LNCAP (cell line): Measurements from ENCODE around the gene PRORP.

Experiments used
- TF ChIP-seq, protein P1 (sequence below): fragments of 450-650 bp; IDR thresholded peaks from 2 replicates; pipeline ENCODE4 v1.5.1; 2017; ENCODE audit warnings: mild to moderate bottlenecking

PRORP gene

DNA sequence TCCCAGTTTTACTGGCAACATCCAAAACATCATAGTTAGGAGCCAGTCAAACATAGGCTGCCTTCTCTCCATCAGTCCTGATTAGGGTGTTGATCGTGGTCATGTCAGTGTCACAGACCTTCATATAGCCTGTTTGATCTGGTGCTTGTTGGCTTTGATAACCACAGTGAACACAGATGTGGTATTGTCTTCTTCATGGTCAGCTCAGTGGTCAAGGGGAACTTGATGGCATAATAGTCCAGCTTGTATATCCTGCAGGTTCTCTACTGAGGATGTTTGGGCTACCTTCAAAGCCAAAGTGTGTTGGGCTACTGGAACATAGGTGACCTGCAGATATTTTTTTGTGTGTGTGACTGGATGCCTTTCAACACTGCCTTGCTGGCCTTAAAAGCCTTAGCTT, 21.7 kb downstream of the PRORP start:
- TF ChIP-seq, protein P1, sequence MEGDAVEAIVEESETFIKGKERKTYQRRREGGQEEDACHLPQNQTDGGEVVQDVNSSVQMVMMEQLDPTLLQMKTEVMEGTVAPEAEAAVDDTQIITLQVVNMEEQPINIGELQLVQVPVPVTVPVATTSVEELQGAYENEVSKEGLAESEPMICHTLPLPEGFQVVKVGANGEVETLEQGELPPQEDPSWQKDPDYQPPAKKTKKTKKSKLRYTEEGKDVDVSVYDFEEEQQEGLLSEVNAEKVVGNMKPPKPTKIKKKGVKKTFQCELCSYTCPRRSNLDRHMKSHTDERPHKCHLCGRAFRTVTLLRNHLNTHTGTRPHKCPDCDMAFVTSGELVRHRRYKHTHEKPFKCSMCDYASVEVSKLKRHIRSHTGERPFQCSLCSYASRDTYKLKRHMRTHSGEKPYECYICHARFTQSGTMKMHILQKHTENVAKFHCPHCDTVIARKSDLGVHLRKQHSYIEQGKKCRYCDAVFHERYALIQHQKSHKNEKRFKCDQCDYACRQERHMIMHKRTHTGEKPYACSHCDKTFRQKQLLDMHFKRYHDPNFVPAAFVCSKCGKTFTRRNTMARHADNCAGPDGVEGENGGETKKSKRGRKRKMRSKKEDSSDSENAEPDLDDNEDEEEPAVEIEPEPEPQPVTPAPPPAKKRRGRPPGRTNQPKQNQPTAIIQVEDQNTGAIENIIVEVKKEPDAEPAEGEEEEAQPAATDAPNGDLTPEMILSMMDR, result no peak

DNA sequence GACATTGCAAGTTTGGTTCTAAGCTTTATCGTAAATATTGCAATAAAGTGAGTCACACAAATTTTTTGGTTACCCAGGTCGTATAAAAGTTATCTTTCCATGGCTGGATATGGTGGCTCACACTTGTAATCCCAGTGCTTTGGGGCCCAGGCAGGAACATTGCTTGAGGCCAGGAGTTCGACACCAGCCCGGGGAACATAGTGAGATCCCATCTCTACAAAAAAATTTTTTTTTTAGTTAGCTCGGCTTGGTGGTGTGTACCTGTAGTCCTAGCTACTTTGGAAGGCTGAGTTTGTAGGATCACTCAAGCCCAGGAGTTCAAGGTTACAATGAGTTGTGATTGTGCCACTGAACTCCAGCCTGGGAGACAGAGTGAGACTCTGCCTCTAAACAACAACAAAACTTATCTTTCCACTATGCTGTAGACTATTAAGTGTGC, 24.4 kb downstream of the PRORP start:
- TF ChIP-seq, protein P1, result no peak

DNA sequence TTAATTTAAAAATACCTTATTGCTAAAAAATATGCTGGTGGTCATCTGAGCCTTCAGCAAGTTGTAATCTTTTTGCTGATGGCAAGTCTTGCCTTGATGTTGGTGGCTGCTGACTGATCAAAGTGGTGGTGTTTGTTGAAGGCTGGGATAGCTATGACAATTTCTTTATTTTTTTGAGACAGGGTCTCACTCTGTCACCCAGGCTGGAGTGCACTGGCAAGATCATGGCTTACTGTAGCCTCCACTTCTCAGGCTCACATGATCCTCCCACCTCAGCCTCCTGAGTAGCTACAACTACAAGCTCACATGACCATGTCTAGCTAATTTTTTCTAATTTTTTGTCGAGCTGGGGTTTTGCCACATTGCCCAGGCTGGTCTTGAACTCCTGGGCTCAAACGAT, 24.8 kb downstream of the PRORP start:
- TF ChIP-seq, protein P1, result no peak

DNA sequence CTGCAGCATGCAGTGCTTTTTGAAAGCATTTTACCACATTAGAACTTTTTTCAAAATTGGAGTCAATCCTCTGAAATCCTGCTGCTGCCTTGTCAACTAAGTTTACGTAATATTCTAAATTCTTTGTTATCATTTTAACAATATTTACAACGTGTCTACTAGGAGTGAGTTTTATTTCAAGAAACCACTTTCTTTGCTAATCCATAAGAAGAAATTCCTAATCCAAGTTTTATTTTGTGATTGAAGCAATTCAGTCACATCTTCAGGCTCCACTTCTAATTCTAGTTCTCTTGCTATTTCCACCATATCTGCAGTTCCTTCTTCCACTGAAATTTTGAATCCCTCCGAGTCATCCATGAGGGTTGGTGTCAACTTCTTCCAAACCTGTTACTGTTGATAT, 25.4 kb downstream of the PRORP start:
- TF ChIP-seq, protein P1, result no peak

DNA sequence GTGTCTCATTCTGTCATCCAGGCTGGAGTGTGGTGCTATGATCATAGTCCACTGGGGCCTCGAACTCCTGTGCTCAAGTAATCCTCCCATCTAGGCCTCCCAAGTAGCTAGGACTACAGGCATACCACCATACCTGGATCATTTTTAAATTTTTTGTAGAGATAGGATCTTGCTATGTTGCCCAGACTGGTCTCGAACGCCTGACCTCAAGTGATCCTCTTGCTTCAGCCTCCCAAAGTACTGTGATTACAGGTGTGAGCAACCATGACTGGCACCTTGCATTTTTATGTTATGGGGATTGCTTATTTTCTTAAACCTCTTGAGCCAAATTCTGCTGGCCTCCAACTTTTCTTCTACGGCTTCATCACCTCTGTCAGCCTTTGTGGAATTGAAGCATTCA, 26.9 kb downstream of the PRORP start:
- TF ChIP-seq, protein P1, result no peak

DNA sequence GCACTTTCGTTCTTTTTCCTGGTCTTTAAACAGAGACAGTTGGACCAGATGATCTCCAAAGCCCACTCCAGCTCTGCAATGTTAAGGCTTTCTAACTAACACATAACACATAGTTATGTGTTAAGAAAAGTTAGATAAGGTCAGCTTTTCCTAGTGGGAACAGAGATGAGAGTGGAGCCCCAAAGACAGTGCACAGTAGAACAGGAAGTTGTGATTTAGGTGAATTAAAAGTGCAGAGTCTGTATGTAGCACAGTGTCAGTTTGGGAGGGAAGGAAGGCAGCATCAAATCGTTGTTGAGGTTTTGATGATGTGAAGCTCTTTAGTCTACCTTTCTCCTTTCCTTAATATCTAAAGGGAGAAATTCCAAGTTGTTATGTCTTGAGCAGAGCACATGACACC, 31.7 kb downstream of the PRORP start:
- TF ChIP-seq, protein P1, result no peak

DNA sequence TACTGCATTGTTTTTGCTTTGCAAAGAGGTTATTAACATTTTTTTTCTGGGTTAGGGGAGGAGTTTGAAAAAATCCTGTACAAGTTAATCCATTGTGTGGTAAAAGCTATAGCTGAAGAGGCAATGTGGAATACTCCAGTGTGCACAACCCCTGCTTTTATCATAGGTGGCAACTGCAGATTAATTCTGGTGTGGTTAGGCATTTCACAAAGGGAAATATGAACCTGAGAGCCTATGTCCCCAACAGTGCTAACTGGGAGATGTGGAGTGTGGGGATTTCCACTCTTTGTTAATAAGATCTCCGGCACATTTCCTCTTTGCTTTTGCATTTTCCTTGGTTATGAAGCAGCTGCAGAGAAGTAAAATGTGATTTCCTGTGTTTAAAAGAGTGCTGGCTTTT, 33.6 kb downstream of the PRORP start:
- TF ChIP-seq, protein P1, result no peak

DNA sequence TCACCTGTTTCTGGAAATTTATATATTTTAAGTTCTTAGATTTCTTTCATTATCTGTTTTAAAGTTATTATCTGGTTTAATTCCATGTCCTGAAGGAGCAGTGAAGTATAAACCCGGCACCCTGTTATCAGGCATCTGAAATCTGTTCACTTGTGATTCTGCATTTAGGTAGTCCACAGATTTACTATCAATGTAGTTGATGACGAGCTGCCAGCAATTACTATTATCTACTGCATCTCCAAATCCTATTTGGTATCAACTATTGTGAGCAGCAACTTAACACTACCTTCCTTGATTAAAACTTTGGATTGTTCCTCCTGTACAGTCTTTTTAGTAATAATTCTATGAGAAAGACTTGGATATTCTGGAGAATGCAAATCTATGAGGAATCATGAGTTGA, 36.1 kb downstream of the PRORP start:
- TF ChIP-seq, protein P1, result no peak
